ENCODE data around the gene IFT25. TPM values are rescaled to one million over a fixed set of nuclear protein-coding genes. Genes with fewer than 3 reads are reported as not detected.

IFT25 gene
- total RNA-seq, 1 donor from 2014 or later: 35.4 TPM

DNA sequence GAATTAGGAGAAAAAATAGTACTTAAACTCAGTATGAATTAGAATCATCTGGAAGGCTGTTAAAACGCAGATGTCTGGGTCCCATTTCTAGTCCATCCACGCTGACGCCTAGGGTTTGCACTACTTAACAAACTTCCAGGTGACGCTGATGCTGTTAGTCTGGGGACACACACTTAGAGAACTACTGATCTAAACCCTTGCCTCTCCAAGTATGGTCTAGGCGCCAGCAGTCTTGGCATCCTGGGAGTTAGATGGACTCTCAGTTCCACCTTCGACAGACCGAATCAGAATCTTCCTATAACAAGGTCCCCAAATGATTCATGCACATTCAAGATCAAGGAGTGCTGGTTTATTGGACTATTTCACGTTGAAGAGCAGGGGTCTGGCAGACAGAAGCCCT, 40.0 kb downstream of the IFT25 start:
- H3K36me3 Mint-ChIP-seq (ENCODE audit: insufficient read depth): no peaks in the 10 kb centered on the region

GRCh38 chr1:53902235-53903138, 43.0 kb downstream of the IFT25 start:
- TF ChIP-seq CTCF (IDR thresholded peaks at IDR 0.05; ENCODE audit: unreplicated experiment): no peak
- Mint-ChIP-seq H3K4me1 (ENCODE audit: low read depth) (peaks cover 2% of the 10 kb centered on the region), H3K27me3 (no peaks in the 10 kb centered on the region), H3K9me3 (ENCODE audit: low read depth) (no peaks in the 10 kb centered on the region), H3K4me3 (ENCODE audit: low read depth) (no peak overlapping the region), H3K27ac (peak overlapping the region; percentile 17), H3K36me3 (ENCODE audit: insufficient read depth) (no peaks in the 10 kb centered on the region)
- DNase-seq (ENCODE audit: low spot score, unreplicated experiment): no peak

More for the DNA sequence above, 40.0 kb downstream of the IFT25 start:
- Mint-ChIP-seq H3K9me3 (ENCODE audit: low read depth) (no peaks in the 10 kb centered on the region), H3K27ac (no peak overlapping the region), H3K4me3 (ENCODE audit: low read depth) (no peak overlapping the region), H3K4me1 (ENCODE audit: low read depth) (peaks cover 14% of the 10 kb centered on the region), H3K27me3 (no peaks in the 10 kb centered on the region)
- DNase-seq (ENCODE audit: low spot score, unreplicated experiment): no peak
- TF ChIP-seq CTCF (IDR thresholded peaks at IDR 0.05; ENCODE audit: unreplicated experiment): no peak

DNA sequence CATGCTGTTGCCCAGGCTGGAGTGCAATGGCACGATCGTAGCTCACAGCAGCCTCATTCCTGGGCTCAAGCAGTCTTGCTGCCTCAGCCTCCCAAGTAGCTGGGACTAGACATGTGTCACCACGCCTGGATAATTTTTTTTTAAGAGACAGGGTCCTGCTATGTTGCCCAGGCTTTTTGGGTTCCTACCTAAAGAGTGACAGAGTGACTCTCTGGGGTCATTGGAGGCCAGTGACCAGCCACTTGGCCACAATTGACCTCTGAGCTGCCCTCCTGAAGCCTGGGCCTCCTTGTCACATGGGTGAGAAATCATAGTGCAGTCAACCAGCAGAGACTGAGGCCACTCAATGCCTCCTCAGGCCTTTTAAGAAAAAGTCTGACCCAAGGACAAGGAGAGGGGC, 45.8 kb downstream of the IFT25 start:
- no peak for DNase-seq (ENCODE audit: low spot score, unreplicated experiment)
- Mint-ChIP-seq H3K27ac (no peak overlapping the region), H3K36me3 (ENCODE audit: insufficient read depth) (no peaks in the 10 kb centered on the region), H3K4me1 (ENCODE audit: low read depth) (peaks cover 4% of the 10 kb centered on the region), H3K9me3 (ENCODE audit: low read depth) (no peaks in the 10 kb centered on the region), H3K4me3 (ENCODE audit: low read depth) (no peak overlapping the region), H3K27me3 (no peaks in the 10 kb centered on the region)
- no peak for TF ChIP-seq CTCF (IDR thresholded peaks at IDR 0.05; ENCODE audit: unreplicated experiment)

GRCh38 chr1:53899206-53899628, 46.3 kb downstream of the IFT25 start:
- Mint-ChIP-seq H3K4me3 (ENCODE audit: low read depth) (no peak overlapping the region), H3K36me3 (ENCODE audit: insufficient read depth) (no peaks in the 10 kb centered on the region)

More at GRCh38 chr1:53899206-53899628, 46.3 kb downstream of the IFT25 start:
- no peaks in the 10 kb centered on the region for H3K27me3 Mint-ChIP-seq
- H3K9me3 Mint-ChIP-seq (ENCODE audit: low read depth): no peaks in the 10 kb centered on the region
- no peak for DNase-seq (ENCODE audit: low spot score, unreplicated experiment)
- no peak overlapping the region for H3K27ac Mint-ChIP-seq
- TF ChIP-seq CTCF (IDR thresholded peaks at IDR 0.05; ENCODE audit: unreplicated experiment): no peak
- peaks cover 6% of the 10 kb centered on the region for H3K4me1 Mint-ChIP-seq (ENCODE audit: low read depth)
